HCEC 1CT (cell line): ENCODE data around the gene GSTCD.

Source experiments
- DNase-seq: peaks from one replicate; pipeline ENCODE4 v3.0.0-alpha.2; 2017

GSTCD gene

DNA sequence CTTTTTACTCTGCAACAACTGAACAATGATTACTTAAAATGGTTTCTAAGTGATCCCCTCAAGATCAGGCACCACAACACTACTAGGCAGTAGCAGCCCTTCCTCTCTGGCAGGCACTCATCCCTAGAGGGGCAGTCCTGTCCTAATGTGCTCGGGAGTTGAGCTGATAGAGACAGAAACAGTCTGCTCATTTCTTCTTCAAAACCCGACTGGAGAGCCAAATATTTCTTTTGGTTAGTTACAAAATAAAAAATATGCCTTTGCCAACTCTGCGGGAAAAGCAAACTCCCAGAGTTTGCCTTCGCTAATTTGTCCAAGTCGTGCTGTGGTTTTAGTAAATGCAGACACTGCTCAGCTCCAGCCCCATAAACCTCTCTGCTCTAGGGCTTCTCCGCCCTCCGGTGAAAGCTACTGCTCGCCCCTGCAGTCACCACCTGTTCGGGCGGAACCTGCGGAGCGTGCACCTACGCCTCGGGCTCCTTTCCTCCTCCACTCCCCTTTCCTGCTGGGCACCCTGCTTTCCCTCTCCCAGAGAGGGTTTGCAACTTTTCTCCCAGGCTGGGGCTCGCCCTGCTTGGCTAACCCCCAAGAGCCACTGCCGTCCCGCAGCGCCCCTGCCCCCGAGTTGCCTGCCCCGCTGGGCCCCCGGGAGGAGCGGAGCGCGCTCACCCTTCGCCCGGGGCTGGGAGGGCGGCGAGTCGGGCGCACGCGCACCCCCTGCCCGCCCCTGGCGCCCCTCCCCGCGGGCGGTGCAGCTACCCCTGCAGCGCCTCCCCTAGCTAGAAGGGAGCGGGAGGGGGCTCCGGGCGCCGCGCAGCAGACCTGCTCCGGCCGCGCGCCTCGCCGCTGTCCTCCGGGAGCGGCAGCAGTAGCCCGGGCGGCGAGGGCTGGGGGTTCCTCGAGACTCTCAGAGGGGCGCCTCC is 186.3 kb downstream of the GSTCD start, which contains the start of gene NPNT:
NPNT (plus strand) TSS at position 812 of the 923 bp plus-strand sequence. CDS start 182 bp downstream, outside the sequence.
- DNase-seq: no peak

DNA sequence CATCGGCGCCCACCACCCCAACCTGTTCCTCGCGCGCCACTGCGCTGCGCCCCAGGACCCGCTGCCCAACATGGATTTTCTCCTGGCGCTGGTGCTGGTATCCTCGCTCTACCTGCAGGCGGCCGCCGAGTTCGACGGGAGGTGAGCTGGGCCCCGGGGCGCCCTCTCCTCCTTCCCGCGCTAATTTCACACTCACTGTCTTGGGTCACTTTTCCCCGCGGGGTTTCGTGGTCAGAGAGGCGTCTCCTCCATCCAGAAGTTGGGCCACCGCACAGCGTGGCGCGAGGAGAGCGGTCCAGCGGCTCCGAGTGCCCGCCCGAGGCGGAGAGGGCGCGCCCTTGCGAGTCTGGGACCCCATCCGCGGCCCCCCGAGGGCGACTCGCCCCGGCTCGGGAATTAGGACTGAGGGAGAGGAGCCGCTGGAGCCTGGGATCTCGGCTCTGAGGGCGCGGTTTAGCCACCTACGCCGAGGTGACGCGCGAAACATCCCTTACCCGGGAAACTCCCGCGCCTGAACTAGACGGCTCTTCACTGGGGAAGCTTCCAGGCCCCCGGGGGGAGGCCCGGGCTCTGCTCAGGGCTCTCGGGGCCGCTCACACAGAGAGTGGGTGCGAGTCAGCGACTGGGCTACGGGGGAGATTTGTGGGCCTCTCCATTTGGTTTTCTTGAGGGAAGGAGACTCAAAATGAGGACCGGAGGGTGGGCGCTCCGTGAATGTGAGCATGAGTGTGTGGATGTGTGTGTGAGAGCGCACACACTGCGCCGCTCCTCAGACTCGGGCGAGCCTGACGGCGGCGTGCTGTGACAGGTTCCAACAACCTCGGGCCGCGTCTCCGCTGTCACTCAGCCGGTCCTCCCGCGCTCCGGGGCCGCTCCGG is 187.2 kb downstream of the GSTCD start:
- no peak for DNase-seq

DNA sequence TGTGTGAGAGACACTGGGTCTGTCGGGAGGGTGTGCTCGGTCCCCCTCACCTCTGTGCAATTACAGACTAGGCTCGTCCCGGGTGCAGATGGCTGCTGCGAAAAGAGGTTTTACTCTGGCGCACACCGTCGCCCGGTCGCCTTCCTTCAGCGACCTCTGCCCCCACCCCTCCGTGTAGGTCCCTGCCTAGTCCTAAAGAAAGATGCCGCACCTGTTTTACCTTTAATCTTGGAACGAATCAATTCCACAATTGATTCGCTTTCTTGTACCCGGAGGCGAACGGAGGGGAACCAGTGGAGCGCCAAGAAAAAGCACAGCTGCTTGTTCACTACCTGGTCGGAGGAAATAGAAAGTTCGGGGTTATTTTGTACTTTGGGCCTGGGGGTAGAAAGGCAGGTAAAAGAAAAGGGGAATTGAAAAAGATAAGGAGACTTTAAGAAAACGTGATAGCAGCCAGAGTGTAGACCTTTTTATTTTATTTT is 187.9 kb downstream of the GSTCD start:
- no peak for DNase-seq
